ENCODE measurements around the gene ORMDL1.

ORMDL1 gene

GRCh38 chr2:189821953-189822748 lies 38.0 kb upstream of the ORMDL1 start (continued):
- TF ChIP-seq CREB5 (CRISPR knock-in tag; IDR thresholded peaks at IDR 0.05; ENCODE audit: low read depth) (no peak), PPARA (CRISPR knock-in tag; IDR thresholded peaks at IDR 0.05; ENCODE audit: borderline replicate concordance) (no peak), ZFP30 (CRISPR knock-in tag; IDR thresholded peaks at IDR 0.05) (no peak), ZNF70 (CRISPR knock-in tag; IDR thresholded peaks at IDR 0.05) (no peak), ISL1 (CRISPR knock-in tag; IDR thresholded peaks at IDR 0.05) (no peak), ARNTL (CRISPR knock-in tag; IDR thresholded peaks at IDR 0.05; ENCODE audit: borderline replicate concordance, low read depth) (no peak), TOX (CRISPR knock-in tag; IDR thresholded peaks at IDR 0.05; ENCODE audit: borderline replicate concordance) (no peak)

GRCh38 chr2:189819297-189819704 lies 35.2 kb upstream of the ORMDL1 start:
- TF ChIP-seq POU6F1 (CRISPR knock-in tag; IDR thresholded peaks at IDR 0.05; ENCODE audit: borderline replicate concordance, low read depth) (no peak), TOX (CRISPR knock-in tag; IDR thresholded peaks at IDR 0.05; ENCODE audit: borderline replicate concordance) (no peak), PATZ1 (CRISPR knock-in tag; IDR thresholded peaks at IDR 0.05; ENCODE audit: borderline replicate concordance) (peak; percentile 61; the same call in 1 of the 2 replicates), CREB5 (CRISPR knock-in tag; IDR thresholded peaks at IDR 0.05; ENCODE audit: low read depth) (peak; percentile 58; the same call in 1 of the 2 replicates), ISL1 (CRISPR knock-in tag; IDR thresholded peaks at IDR 0.05) (peak; percentile 74), ZNF565 (CRISPR knock-in tag; conservative IDR thresholded peaks at IDR 0.05; ENCODE audit: low read depth) (no peak), CSRNP3 (CRISPR knock-in tag; IDR thresholded peaks at IDR 0.05) (no peak), SNAI2 (CRISPR knock-in tag; IDR thresholded peaks at IDR 0.05) (no peak), TCF4 (CRISPR knock-in tag; IDR thresholded peaks at IDR 0.05; ENCODE audit: borderline replicate concordance) (0 out of 2 replicates have a peak, but pooled peaks have one; percentile 18), ESRRG (CRISPR knock-in tag; IDR thresholded peaks at IDR 0.05) (no peak), ZFP30 (CRISPR knock-in tag; IDR thresholded peaks at IDR 0.05) (no peak), CSDC2 (CRISPR knock-in tag; IDR thresholded peaks at IDR 0.05) (no peak)
- peak; percentile 74 for ATAC-seq

GRCh38 chr2:189818249-189819038 lies 34.3 kb upstream of the ORMDL1 start:
- no peak for ATAC-seq
- TF ChIP-seq ZNF8 (CRISPR knock-in tag; IDR thresholded peaks at IDR 0.05) = no peak
- TF ChIP-seq ZFP30 (CRISPR knock-in tag; IDR thresholded peaks at IDR 0.05) = no peak
- TF ChIP-seq ZNF565 (CRISPR knock-in tag; conservative IDR thresholded peaks at IDR 0.05; ENCODE audit: low read depth) = no peak
- TF ChIP-seq ZNF70 (CRISPR knock-in tag; IDR thresholded peaks at IDR 0.05) = no peak
- no peak for TF ChIP-seq OSR1 (CRISPR knock-in tag; IDR thresholded peaks at IDR 0.05)
- TF ChIP-seq POU6F1 (CRISPR knock-in tag; IDR thresholded peaks at IDR 0.05; ENCODE audit: borderline replicate concordance, low read depth) = no peak
- TF ChIP-seq CSDC2 (CRISPR knock-in tag; IDR thresholded peaks at IDR 0.05) = no peak
- TF ChIP-seq ESRRG (CRISPR knock-in tag; IDR thresholded peaks at IDR 0.05) = no peak
- no peak for TF ChIP-seq PATZ1 (CRISPR knock-in tag; IDR thresholded peaks at IDR 0.05; ENCODE audit: borderline replicate concordance)
- no peak for TF ChIP-seq SNAI2 (CRISPR knock-in tag; IDR thresholded peaks at IDR 0.05)
- no peak for TF ChIP-seq BACH2 (CRISPR knock-in tag; IDR thresholded peaks at IDR 0.05; ENCODE audit: borderline replicate concordance)
- TF ChIP-seq PPARA (CRISPR knock-in tag; IDR thresholded peaks at IDR 0.05; ENCODE audit: borderline replicate concordance) = no peak
- TF ChIP-seq ISL1 (CRISPR knock-in tag; IDR thresholded peaks at IDR 0.05) = no peak
- no peak for TF ChIP-seq RARB (CRISPR knock-in tag; IDR thresholded peaks at IDR 0.05)
- TF ChIP-seq ZFP3 (CRISPR knock-in tag; IDR thresholded peaks at IDR 0.05) = no peak
- TF ChIP-seq CSRNP3 (CRISPR knock-in tag; IDR thresholded peaks at IDR 0.05) = no peak
- no peak for TF ChIP-seq ZC3H10 (CRISPR knock-in tag; IDR thresholded peaks at IDR 0.05)

Data from SK-N-SH treated with all-trans-retinoic acid at 6 μM for 48 hours (cell line).